Neural progenitor cell (in vitro differentiated cells): ENCODE measurements around the gene NNMT. TPM values are rescaled to one million over a fixed set of nuclear protein-coding genes. Genes with fewer than 3 reads are reported as not detected.

Source experiments
- DNase-seq: peaks from one replicate; pipeline ENCODE4 v3.0.0-alpha.2; 2016; ENCODE audit warnings: low spot score
- H2AFZ ChIP-seq: fragments of 200-600 bp; sonication (generic); replicated peaks from 2 replicates; pipeline ENCODE4 v1.6.1; 2016; ENCODE audit warnings: antibody characterized with exemption
- H3F3A ChIP-seq: fragments of 200-600 bp; sonication (generic); 2 replicates; pipeline ENCODE4 v1.6.1; 2016; ENCODE audit warnings: antibody characterized with exemption, low read depth
- H3K27ac ChIP-seq: fragments of 200-600 bp; sonication (generic); 2 replicates; pipeline ENCODE4 v1.5.1; 2016; ENCODE audit warnings: mild to moderate bottlenecking
- H3K27me3 ChIP-seq: fragments of 200-600 bp; sonication (generic); 2 replicates; pipeline ENCODE4 v1.6.1; 2016; ENCODE audit warnings: mild to moderate bottlenecking, moderate library complexity
- H3K36me3 ChIP-seq: fragments of 200-600 bp; sonication (generic); 2 replicates; pipeline ENCODE4 v1.5.1; 2016
- H3K4me1 ChIP-seq: fragments of 200-600 bp; sonication (generic); 2 replicates; pipeline ENCODE4 v1.6.1; 2016; ENCODE audit warnings: mixed run types
- H3K4me2 ChIP-seq: fragments of 200-600 bp; sonication (generic); 2 replicates; pipeline ENCODE4 v1.6.1; 2016
- H3K4me3 ChIP-seq: fragments of 200-600 bp; sonication (generic); 2 replicates; pipeline ENCODE4 v1.5.1; 2016
- H3K79me2 ChIP-seq: fragments of 200-600 bp; sonication (generic); 2 replicates; pipeline ENCODE4 v1.6.1; 2016; ENCODE audit warnings: low read depth
- H3K9ac ChIP-seq: fragments of 200-600 bp; sonication (generic); 2 replicates; pipeline ENCODE4 v1.6.1; 2016
- H3K9me3 ChIP-seq: fragments of 200-600 bp; sonication (generic); 2 replicates; pipeline ENCODE4 v1.5.1; 2016; ENCODE audit warnings: low read depth
- H4K20me1 ChIP-seq: fragments of 200-600 bp; sonication (generic); 2 replicates; pipeline ENCODE4 v1.6.1; 2016; ENCODE audit warnings: low read depth
- H3K27ac Mint-ChIP-seq: 3 replicates; pipeline ENCODE4 v1.8.0; 2021; ENCODE audit warnings: mixed read lengths
- H3K27me3 Mint-ChIP-seq: 2 replicates; pipeline ENCODE4 v1.8.0; 2022; ENCODE audit warnings: low read depth, mild to moderate bottlenecking, inconsistent platforms, moderate library complexity, mixed read lengths; ENCODE audit not compliant: insufficient read depth
- H3K36me3 Mint-ChIP-seq: 3 replicates; pipeline ENCODE4 v1.8.0; 2021; ENCODE audit warnings: mixed read lengths
- H3K4me1 Mint-ChIP-seq: 3 replicates; pipeline ENCODE4 v1.8.0; 2021; ENCODE audit warnings: mixed read lengths
- H3K4me3 Mint-ChIP-seq: 3 replicates; pipeline ENCODE4 v1.8.0; 2021; ENCODE audit warnings: mild to moderate bottlenecking, moderate library complexity, mixed read lengths
- H3K9me3 Mint-ChIP-seq: 3 replicates; pipeline ENCODE4 v1.8.0; 2020; ENCODE audit warnings: mixed read lengths
- EZH2 ChIP-seq: fragments of 200-600 bp; sonication (generic); IDR thresholded peaks from 2 replicates; pipeline ENCODE4 v1.6.1; 2017; ENCODE audit warnings: antibody characterized with exemption, mild to moderate bottlenecking, moderate library complexity
- EZH2phosphoT487 ChIP-seq: fragments of 200-600 bp; sonication (generic); IDR thresholded peaks from 2 replicates; pipeline ENCODE4 v1.6.1; 2017; ENCODE audit warnings: antibody characterized with exemption
- total RNA-seq: library from RNA; depleted of rRNA; stranded (reverse); fragments of >200 nt; gene quantifications from 2 replicates; pipeline ENCODE4 v1.2.3, GENCODE V29; 2015; ENCODE audit warnings: low replicate concordance
- TF ChIP-seq, protein P1 (sequence below): fragments of 200-600 bp; sonication (generic); IDR thresholded peaks from 2 replicates; pipeline ENCODE4 v1.5.1; 2017; ENCODE audit warnings: antibody characterized with exemption, mild to moderate bottlenecking

NNMT gene
- total RNA-seq, 1 donor from 2014 or later: not detected

DNA sequence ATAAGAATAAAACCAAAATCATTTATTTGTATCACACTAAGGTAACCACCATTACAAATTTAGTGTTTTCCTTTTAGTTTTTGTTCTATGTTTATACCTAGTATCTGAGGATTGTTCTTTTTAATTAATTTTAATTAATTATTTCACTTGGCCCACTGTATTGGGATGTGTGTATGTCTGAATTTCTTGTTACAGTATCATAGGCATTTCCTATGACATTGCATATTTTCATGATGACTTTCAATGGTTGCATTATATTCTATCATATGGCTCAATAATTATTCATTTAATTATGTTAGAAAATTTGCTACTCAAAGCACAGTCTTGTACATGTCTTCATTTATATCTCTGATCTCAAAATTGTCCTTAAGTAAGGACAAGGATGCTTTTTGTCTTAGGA lies 63.1 kb downstream of the NNMT start:
- Mint-ChIP-seq H3K27ac (no peak overlapping the region), H3K4me3 (no peak overlapping the region), H3K27me3 (no peaks in the 10 kb centered on the region), H3K9me3 (no peaks in the 10 kb centered on the region), H3K36me3 (no peaks in the 10 kb centered on the region), H3K4me1 (no peaks in the 10 kb centered on the region)
- no peaks in the 10 kb centered on the region for H3K79me2 ChIP-seq
- H3F3A ChIP-seq: no peaks in the 10 kb centered on the region
- H3K36me3 ChIP-seq: no peaks in the 10 kb centered on the region
- H3K9ac ChIP-seq: no peak overlapping the region
- H2AFZ ChIP-seq: no peak overlapping the region
- H3K9me3 ChIP-seq: no peaks in the 10 kb centered on the region
- H4K20me1 ChIP-seq: no peaks in the 10 kb centered on the region
- H3K27me3 ChIP-seq: no peaks in the 10 kb centered on the region
- no peak overlapping the region for H3K4me3 ChIP-seq
- DNase-seq: no peak
- no peak overlapping the region for H3K4me2 ChIP-seq
- H3K4me1 ChIP-seq: no peaks in the 10 kb centered on the region
- H3K27ac ChIP-seq: no peak overlapping the region
- TF ChIP-seq EZH2phosphoT487 (no peak), EZH2 (no peak)
- TF ChIP-seq, protein P1, sequence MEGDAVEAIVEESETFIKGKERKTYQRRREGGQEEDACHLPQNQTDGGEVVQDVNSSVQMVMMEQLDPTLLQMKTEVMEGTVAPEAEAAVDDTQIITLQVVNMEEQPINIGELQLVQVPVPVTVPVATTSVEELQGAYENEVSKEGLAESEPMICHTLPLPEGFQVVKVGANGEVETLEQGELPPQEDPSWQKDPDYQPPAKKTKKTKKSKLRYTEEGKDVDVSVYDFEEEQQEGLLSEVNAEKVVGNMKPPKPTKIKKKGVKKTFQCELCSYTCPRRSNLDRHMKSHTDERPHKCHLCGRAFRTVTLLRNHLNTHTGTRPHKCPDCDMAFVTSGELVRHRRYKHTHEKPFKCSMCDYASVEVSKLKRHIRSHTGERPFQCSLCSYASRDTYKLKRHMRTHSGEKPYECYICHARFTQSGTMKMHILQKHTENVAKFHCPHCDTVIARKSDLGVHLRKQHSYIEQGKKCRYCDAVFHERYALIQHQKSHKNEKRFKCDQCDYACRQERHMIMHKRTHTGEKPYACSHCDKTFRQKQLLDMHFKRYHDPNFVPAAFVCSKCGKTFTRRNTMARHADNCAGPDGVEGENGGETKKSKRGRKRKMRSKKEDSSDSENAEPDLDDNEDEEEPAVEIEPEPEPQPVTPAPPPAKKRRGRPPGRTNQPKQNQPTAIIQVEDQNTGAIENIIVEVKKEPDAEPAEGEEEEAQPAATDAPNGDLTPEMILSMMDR: no peak

DNA sequence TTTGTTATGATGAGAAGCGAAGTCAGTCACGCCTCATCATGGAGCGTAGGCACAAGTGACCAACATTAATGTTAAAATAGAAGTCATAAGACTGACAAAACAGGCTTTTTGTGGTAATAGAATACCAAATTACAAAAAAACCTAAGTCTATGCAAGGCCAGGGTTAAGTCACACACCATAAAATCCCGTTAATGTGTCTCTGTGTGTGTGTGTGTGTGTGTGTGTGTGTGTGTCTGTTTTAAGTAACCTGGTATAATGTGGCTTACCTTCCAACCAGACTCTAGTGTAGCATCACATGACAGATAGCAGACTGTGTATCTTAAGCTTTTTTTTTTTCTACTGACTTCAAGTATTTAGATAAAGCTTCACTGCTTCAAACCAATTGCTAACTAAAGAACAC lies 66.1 kb downstream of the NNMT start:
- H3K79me2 ChIP-seq: no peaks in the 10 kb centered on the region
- no peak overlapping the region for H3K4me3 Mint-ChIP-seq
- H3K9ac ChIP-seq: no peak overlapping the region
- no peak for TF ChIP-seq EZH2phosphoT487
- TF ChIP-seq, protein P1: no peak
- TF ChIP-seq EZH2: no peak
- H3K4me1 Mint-ChIP-seq: no peaks in the 10 kb centered on the region
- no peaks in the 10 kb centered on the region for H3K36me3 Mint-ChIP-seq
- H3K9me3 Mint-ChIP-seq: no peaks in the 10 kb centered on the region
- H2AFZ ChIP-seq: no peak overlapping the region
- no peak overlapping the region for H3K4me2 ChIP-seq
- H3K36me3 ChIP-seq: no peaks in the 10 kb centered on the region
- no peaks in the 10 kb centered on the region for H3F3A ChIP-seq
- H3K9me3 ChIP-seq: no peaks in the 10 kb centered on the region
- no peaks in the 10 kb centered on the region for H3K4me1 ChIP-seq
- H3K27me3 ChIP-seq: no peaks in the 10 kb centered on the region
- no peak overlapping the region for H3K4me3 ChIP-seq
- H3K27me3 Mint-ChIP-seq: no peaks in the 10 kb centered on the region
- H4K20me1 ChIP-seq: no peaks in the 10 kb centered on the region
- H3K27ac ChIP-seq: no peak overlapping the region
- DNase-seq: no peak
- H3K27ac Mint-ChIP-seq: no peak overlapping the region

DNA sequence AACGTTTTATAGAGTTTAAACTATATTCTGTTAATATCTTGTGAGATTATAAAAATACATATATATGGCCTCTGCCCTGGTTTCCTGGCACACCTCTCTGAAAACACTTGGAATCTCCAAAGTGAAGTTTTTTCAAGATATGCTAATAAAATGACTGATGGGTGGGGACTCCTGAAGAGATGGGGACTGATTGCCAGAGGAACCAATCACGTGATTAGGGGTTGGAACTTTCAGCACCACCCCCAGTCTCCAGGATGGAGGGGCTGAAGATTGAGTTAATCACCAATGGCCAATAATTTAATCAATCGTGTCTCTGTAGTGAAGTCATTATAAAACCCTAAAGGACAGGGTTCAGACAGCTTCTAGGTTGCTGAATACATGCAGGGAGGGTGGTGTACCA lies 66.8 kb downstream of the NNMT start:
- no peak for DNase-seq
- Histone ChIP-seq H3K9me3 (no peaks in the 10 kb centered on the region), H3K9ac (no peak overlapping the region), H3K27ac (no peak overlapping the region), H4K20me1 (no peaks in the 10 kb centered on the region), H2AFZ (no peak overlapping the region), H3K4me3 (no peak overlapping the region), H3F3A (no peaks in the 10 kb centered on the region), H3K4me1 (no peaks in the 10 kb centered on the region), H3K36me3 (no peaks in the 10 kb centered on the region), H3K79me2 (no peaks in the 10 kb centered on the region), H3K27me3 (no peaks in the 10 kb centered on the region), H3K4me2 (no peak overlapping the region)
- TF ChIP-seq EZH2phosphoT487 (no peak), EZH2 (no peak)
- TF ChIP-seq, protein P1: no peak
- no peaks in the 10 kb centered on the region for H3K27me3 Mint-ChIP-seq
- H3K27ac Mint-ChIP-seq: no peak overlapping the region
- H3K9me3 Mint-ChIP-seq: no peaks in the 10 kb centered on the region
- no peaks in the 10 kb centered on the region for H3K36me3 Mint-ChIP-seq
- no peaks in the 10 kb centered on the region for H3K4me1 Mint-ChIP-seq
- no peak overlapping the region for H3K4me3 Mint-ChIP-seq

Other genes with a start within 250 kb of the NNMT start
- 17.7 and 29.7 TPM in 2 replicates for gene ZBTB16, start 236.7 kb upstream of the NNMT start, total RNA-seq
- 6.6 and 6.8 TPM in 2 replicates for gene C11orf71, start 104.1 kb downstream of the NNMT start, total RNA-seq
- gene RBM7, start 104.3 kb downstream of the NNMT start, total RNA-seq: 44.5 and 61.1 TPM in 2 replicates
- gene REXO2, start 143.1 kb downstream of the NNMT start, total RNA-seq: 51.6 and 82.0 TPM in 2 replicates